ENCODE results near the gene ZNF740. TPM values are rescaled to one million over a fixed set of nuclear protein-coding genes. Genes with fewer than 3 reads are reported as not detected.

Gene ZNF740
- 10 to 100 TPM; 44.2 to 49.5 TPM for total RNA-seq

GRCh38 chr12:53180220-53180930 lies at the start of gene ZNF740, which contains the start of gene CSAD:
Gene ZNF740 (plus strand): TSS chr12:53180722. CDS start chr12:53181984, 1,262 bp downstream.
Gene CSAD (minus strand): TSS chr12:53180925. CDS start chr12:53173470, 7,455 bp downstream.
- peak within 1 kb of the TSS; percentile 94 to 97 for H3K4me3 Mint-ChIP-seq
- H3K36me3 Mint-ChIP-seq (ENCODE audit: insufficient read depth in 2 of 2) = peaks cover 15 to 20% of the 10 kb centered on the region in 2 donors
- DNase-seq (peak; percentile 98 to 99), ATAC-seq (replicated peaks in 1 of 2) (peak; percentile 96)
- H3K27ac Mint-ChIP-seq = peak within 1 kb of the TSS; percentile 93
- peaks cover 59% of the 10 kb centered on the region for H3K4me1 Mint-ChIP-seq (ENCODE audit: low read depth)
- H3K9me3 Mint-ChIP-seq = no peaks in the 10 kb centered on the region
- H3K27me3 Mint-ChIP-seq (ENCODE audit: low read depth) = no peaks in the 10 kb centered on the region

- Mint-ChIP-seq H3K27ac (no peak overlapping the region), H3K4me3 (no peak overlapping the region), H3K36me3 (ENCODE audit: insufficient read depth in 2 of 2) (no peaks in the 10 kb centered on the region), H3K4me1 (ENCODE audit: low read depth) (peaks cover 7% of the 10 kb centered on the region), H3K9me3 (peaks cover 0 to 1% of the 10 kb centered on the region in 2 donors), H3K27me3 (ENCODE audit: low read depth) (no peaks in the 10 kb centered on the region)
- ATAC-seq (replicated peaks in 1 of 2) (no peak), DNase-seq (no peak)
Measured at GRCh38 chr12:53131844-53132243, 48.7 kb upstream of the ZNF740 start.

GRCh38 chr12:53133722-53134121 lies 46.8 kb upstream of the ZNF740 start:
- no peaks in the 10 kb centered on the region for H3K4me1 Mint-ChIP-seq (ENCODE audit: low read depth)
- H3K9me3 Mint-ChIP-seq = peaks cover 4 to 8% of the 10 kb centered on the region in 2 donors
- no peak overlapping the region for H3K4me3 Mint-ChIP-seq
- ATAC-seq (replicated peaks in 1 of 2) (no peak), DNase-seq (no peak)
- peaks cover 0 to 6% of the 10 kb centered on the region in 2 donors for H3K36me3 Mint-ChIP-seq (ENCODE audit: insufficient read depth in 2 of 2)
- no peaks in the 10 kb centered on the region for H3K27me3 Mint-ChIP-seq (ENCODE audit: low read depth)
- H3K27ac Mint-ChIP-seq = no peak overlapping the region

GRCh38 chr12:53143355-53143754 lies 37.2 kb upstream of the ZNF740 start:
- Mint-ChIP-seq H3K27ac (no peak overlapping the region), H3K4me1 (ENCODE audit: low read depth) (no peaks in the 10 kb centered on the region), H3K27me3 (ENCODE audit: low read depth) (no peaks in the 10 kb centered on the region), H3K36me3 (ENCODE audit: insufficient read depth in 2 of 2) (no peaks in the 10 kb centered on the region), H3K4me3 (no peak overlapping the region), H3K9me3 (peaks cover 0 to 2% of the 10 kb centered on the region in 2 donors)
- ATAC-seq (replicated peaks in 1 of 2) = no peak
- no peak for DNase-seq

- ATAC-seq (replicated peaks in 1 of 2) (no peak), DNase-seq (no peak)
- no peaks in the 10 kb centered on the region for H3K4me1 Mint-ChIP-seq (ENCODE audit: low read depth)
- H3K9me3 Mint-ChIP-seq = no peaks in the 10 kb centered on the region
- H3K27me3 Mint-ChIP-seq (ENCODE audit: low read depth) = no peaks in the 10 kb centered on the region
- H3K36me3 Mint-ChIP-seq (ENCODE audit: insufficient read depth in 2 of 2) = no peaks in the 10 kb centered on the region
- no peak overlapping the region for H3K4me3 Mint-ChIP-seq
- H3K27ac Mint-ChIP-seq = no peak overlapping the region
Measured at GRCh38 chr12:53145383-53146260, 34.9 kb upstream of the ZNF740 start.

GRCh38 chr12:53147181-53147580 lies 33.3 kb upstream of the ZNF740 start:
- DNase-seq = no peak
- no peak overlapping the region for H3K4me3 Mint-ChIP-seq
- H3K27me3 Mint-ChIP-seq (ENCODE audit: low read depth) = no peaks in the 10 kb centered on the region
- H3K4me1 Mint-ChIP-seq (ENCODE audit: low read depth) = no peaks in the 10 kb centered on the region
- no peaks in the 10 kb centered on the region for H3K9me3 Mint-ChIP-seq
- no peaks in the 10 kb centered on the region for H3K36me3 Mint-ChIP-seq (ENCODE audit: insufficient read depth in 2 of 2)
- H3K27ac Mint-ChIP-seq = no peak overlapping the region
- no peak for ATAC-seq (replicated peaks in 1 of 2)

GRCh38 chr12:53147653-53148052 lies 32.9 kb upstream of the ZNF740 start:
- ATAC-seq (replicated peaks in 1 of 2) (no peak), DNase-seq (no peak)
- no peak overlapping the region for H3K27ac Mint-ChIP-seq
- H3K36me3 Mint-ChIP-seq (ENCODE audit: insufficient read depth in 2 of 2) = no peaks in the 10 kb centered on the region
- no peaks in the 10 kb centered on the region for H3K4me1 Mint-ChIP-seq (ENCODE audit: low read depth)
- H3K27me3 Mint-ChIP-seq (ENCODE audit: low read depth) = no peaks in the 10 kb centered on the region
- no peaks in the 10 kb centered on the region for H3K9me3 Mint-ChIP-seq
- H3K4me3 Mint-ChIP-seq = no peak overlapping the region

- Mint-ChIP-seq H3K36me3 (ENCODE audit: insufficient read depth in 2 of 2) (no peaks in the 10 kb centered on the region), H3K27ac (no peak overlapping the region), H3K4me1 (ENCODE audit: low read depth) (no peaks in the 10 kb centered on the region), H3K4me3 (no peak overlapping the region), H3K27me3 (ENCODE audit: low read depth) (no peaks in the 10 kb centered on the region), H3K9me3 (no peaks in the 10 kb centered on the region)
- ATAC-seq (replicated peaks in 1 of 2) = no peak
- no peak for DNase-seq
Measured at GRCh38 chr12:53151039-53151438, 29.5 kb upstream of the ZNF740 start.

GRCh38 chr12:53152390-53152789 lies 28.1 kb upstream of the ZNF740 start:
- no peak overlapping the region for H3K27ac Mint-ChIP-seq
- no peaks in the 10 kb centered on the region for H3K4me1 Mint-ChIP-seq (ENCODE audit: low read depth)
- ATAC-seq (replicated peaks in 1 of 2) (no peak), DNase-seq (no peak)
- H3K27me3 Mint-ChIP-seq (ENCODE audit: low read depth) = no peaks in the 10 kb centered on the region
- no peaks in the 10 kb centered on the region for H3K9me3 Mint-ChIP-seq
- no peaks in the 10 kb centered on the region for H3K36me3 Mint-ChIP-seq (ENCODE audit: insufficient read depth in 2 of 2)
- H3K4me3 Mint-ChIP-seq = no peak overlapping the region

- peak; percentile 99 for ATAC-seq (replicated peaks in 1 of 2)
- H3K9me3 Mint-ChIP-seq = no peaks in the 10 kb centered on the region
- peak overlapping the region; percentile 65 for H3K27ac Mint-ChIP-seq
- H3K27me3 Mint-ChIP-seq (ENCODE audit: low read depth) = no peaks in the 10 kb centered on the region
- DNase-seq = peak; percentile 90 to 93
- peak overlapping the region; percentile 51 to 52 for H3K4me3 Mint-ChIP-seq
- H3K36me3 Mint-ChIP-seq (ENCODE audit: insufficient read depth in 2 of 2) = no peaks in the 10 kb centered on the region
- H3K4me1 Mint-ChIP-seq (ENCODE audit: low read depth) = peaks cover 9% of the 10 kb centered on the region
Measured at GRCh38 chr12:53159195-53159839, 21.2 kb upstream of the ZNF740 start.

GRCh38 chr12:53160000-53160399 lies 20.5 kb upstream of the ZNF740 start:
- DNase-seq (no peak), ATAC-seq (replicated peaks in 1 of 2) (peak; percentile 3)
- H3K4me3 Mint-ChIP-seq = no peak overlapping the region
- H3K27me3 Mint-ChIP-seq (ENCODE audit: low read depth) = no peaks in the 10 kb centered on the region
- no peaks in the 10 kb centered on the region for H3K9me3 Mint-ChIP-seq
- peaks cover 9% of the 10 kb centered on the region for H3K4me1 Mint-ChIP-seq (ENCODE audit: low read depth)
- H3K27ac Mint-ChIP-seq = no peak overlapping the region
- no peaks in the 10 kb centered on the region for H3K36me3 Mint-ChIP-seq (ENCODE audit: insufficient read depth in 2 of 2)

- Mint-ChIP-seq H3K27me3 (ENCODE audit: low read depth) (no peaks in the 10 kb centered on the region), H3K4me1 (ENCODE audit: low read depth) (peaks cover 9% of the 10 kb centered on the region), H3K27ac (no peak overlapping the region), H3K36me3 (ENCODE audit: insufficient read depth in 2 of 2) (no peaks in the 10 kb centered on the region), H3K4me3 (no peak overlapping the region), H3K9me3 (no peaks in the 10 kb centered on the region)
- ATAC-seq (replicated peaks in 1 of 2) (no peak), DNase-seq (no peak)
Measured at GRCh38 chr12:53160673-53161072, 19.8 kb upstream of the ZNF740 start.

All from activated T-cell treated with anti-CD3 and anti-CD28 coated beads, Interleukin-2, amount 50 U/mL, for 72 hours (primary cell).